B cell (primary cell): ENCODE data around the gene TRPM4. TPM values are rescaled to one million over a fixed set of nuclear protein-coding genes. Genes with fewer than 3 reads are reported as not detected.

Experiments
- ATAC-seq: fragments of 200-7000 bp; cut with Tn5 transposase; one replicate; pipeline ENCODE4 v1.10.0; 2021; ENCODE audit warnings: low read depth, mild to moderate bottlenecking, moderate number of reproducible peaks, moderate library complexity
- CTCF ChIA-PET: fragments of 350-600 bp; sonication (Branson Sonifier 250); formaldehyde crosslinking; loops from one replicate; lab custom pipeline; 2021; ENCODE audit warnings: antibody characterized with exemption, inconsistent platforms; lab: Charles Lee
- POLR2A ChIA-PET: fragments of 350-600 bp; sonication (Branson Sonifier 250); formaldehyde crosslinking; loops from one replicate; lab custom pipeline; 2021; ENCODE audit warnings: antibody characterized with exemption; lab: Charles Lee
- DNase-seq: peaks from one replicate; pipeline ENCODE4 v3.0.0; 2013
- H2AFZ ChIP-seq: 2 replicates; pipeline ENCODE4 v1.6.1; 2012; ENCODE audit warnings: mild to moderate bottlenecking, low read depth, low read length; ENCODE audit not compliant: insufficient read depth, poor library complexity, severe bottlenecking
- H3K27ac ChIP-seq, 2 donors: 1 replicate in 1 of 2; 2 replicates in 1 of 2; pipeline ENCODE4 v1.5.1; 2012 to 2013; ENCODE audit warnings: low read length in 2 of 2, mild to moderate bottlenecking in 2 of 2, moderate library complexity in 1 of 2
- H3K27me3 ChIP-seq, 4 experiments: fragments of 200-600 bp in 1 of 4; sonication (generic) in 1 of 4; replicated peaks in 1 of 4; 1 replicate in 2 of 4; 2 replicates in 2 of 4; pipeline versions ENCODE4 v1.6.1 to v1.7.0; 2013 to 2016; ENCODE audit warnings: low read length in 3 of 4, mild to moderate bottlenecking in 2 of 4, mixed read lengths in 1 of 4, moderate library complexity in 1 of 4; ENCODE audit not compliant: insufficient read depth in 4 of 4, control insufficient read depth in 3 of 4; ENCODE audit errors: control extremely low read depth in 1 of 4
- H3K36me3 ChIP-seq, 2 experiments: replicated peaks in 1 of 2; 1 replicate in 1 of 2; 2 replicates in 1 of 2; pipeline versions ENCODE4 v1.6.1 to v1.7.1; 2013; ENCODE audit warnings: low read length in 1 of 2; ENCODE audit not compliant: insufficient read depth in 2 of 2, control insufficient read depth in 1 of 2; ENCODE audit errors: control extremely low read depth in 1 of 2, extremely low read depth in 1 of 2
- H3K4me1 ChIP-seq, 2 donors: fragments of 200-600 bp in 1 of 2; sonication (generic) in 1 of 2; 1 replicate in 1 of 2; 2 replicates in 1 of 2; pipeline versions ENCODE4 v1.5.1 to v1.6.1; 2013 to 2017; ENCODE audit warnings: low read length in 2 of 2; ENCODE audit not compliant: control insufficient read depth in 2 of 2, insufficient read depth in 2 of 2
- H3K4me2 ChIP-seq: replicated peaks from 2 replicates; pipeline ENCODE3; 2012; ENCODE audit warnings: mild to moderate bottlenecking, low read depth, low read length; ENCODE audit not compliant: poor library complexity, severe bottlenecking
- H3K4me3 ChIP-seq, 5 experiments: fragments of 200-600 bp in 1 of 5; sonication (generic) in 1 of 5; 1 replicate in 3 of 5; 2 replicates in 2 of 5; pipeline versions ENCODE4 v1.5.1 to v1.7.0; 2011 to 2016; ENCODE audit warnings: low read length in 4 of 5, mild to moderate bottlenecking in 4 of 5, low read depth in 2 of 5, control low read depth in 1 of 5, moderate library complexity in 1 of 5; ENCODE audit not compliant: insufficient read depth in 1 of 5; ENCODE audit errors: control extremely low read depth in 1 of 5, extremely low read depth in 1 of 5
- H3K79me2 ChIP-seq: fragments of 200-600 bp; sonication (generic); one replicate; pipeline ENCODE4 v1.6.0; 2016; ENCODE audit warnings: low read length; ENCODE audit not compliant: control insufficient read depth, insufficient read depth
- H3K9ac ChIP-seq: fragments of 200-600 bp; sonication (generic); 2 replicates; pipeline ENCODE4 v1.6.1; 2017; ENCODE audit warnings: mild to moderate bottlenecking, low read length, moderate library complexity
- H3K9me3 ChIP-seq, 3 donors: one replicate each; pipeline versions ENCODE4 v1.6.1 to v1.7.1; 2013; ENCODE audit warnings: low read length in 2 of 3; ENCODE audit not compliant: control insufficient read depth in 2 of 3, insufficient read depth in 1 of 3; ENCODE audit errors: control extremely low read depth in 1 of 3
- H4K20me1 ChIP-seq: 2 replicates; pipeline ENCODE4 v1.6.0; 2012; ENCODE audit warnings: mild to moderate bottlenecking, low read length; ENCODE audit not compliant: insufficient read depth, control insufficient read depth, poor library complexity, severe bottlenecking
- H3K27ac Mint-ChIP-seq: one replicate; pipeline ENCODE4 v1.8.0; 2021; ENCODE audit warnings: mixed read lengths
- H3K27me3 Mint-ChIP-seq: one replicate; pipeline ENCODE4 v1.8.0; 2021; ENCODE audit warnings: mixed read lengths
- H3K4me1 Mint-ChIP-seq: one replicate; pipeline ENCODE4 v1.8.0; 2021; ENCODE audit warnings: mixed read lengths
- H3K4me3 Mint-ChIP-seq: one replicate; pipeline ENCODE4 v1.8.0; 2021; ENCODE audit warnings: mixed read lengths
- H3K9me3 Mint-ChIP-seq: one replicate; pipeline ENCODE4 v1.8.0; 2022; ENCODE audit warnings: mixed read lengths; ENCODE audit not compliant: insufficient read depth
- CTCF ChIP-seq: fragments of 200-600 bp; IDR thresholded peaks from one replicate; pipeline ENCODE4 v1.8.0; 2022; ENCODE audit warnings: antibody characterized with exemption, mild to moderate bottlenecking
- EZH2 ChIP-seq: IDR thresholded peaks from 2 replicates; pipeline ENCODE4 v1.6.1; 2012; ENCODE audit warnings: borderline replicate concordance, low read depth, mild to moderate bottlenecking, moderate library complexity, low read length; ENCODE audit not compliant: insufficient read depth, poor library complexity, severe bottlenecking
- WGBS: methylation state at CpG from one replicate; pipeline ENCODE4 v1.1.5; 2013; ENCODE audit warnings: missing lambda C conversion rate; ENCODE audit not compliant: insufficient coverage; 5-methylcytosine and 5-hydroxymethylcytosine counted together
- intact Hi-C: fragments of 100-400 bp; cut with micrococcal nuclease; formaldehyde crosslinking; loops from one replicate; pipeline ENCODE4 v1.10.0; 2022
- polyA plus RNA-seq: library from polyadenylated mRNA; depleted of rRNA; stranded (reverse); fragments of >200 nt; gene quantifications from 2 replicates; pipeline ENCODE4 v1.2.3, GENCODE V29; 2012
- total RNA-seq, 2 donors: library from RNA; stranded (reverse); fragments of 120-200 nt in 1 of 2; gene quantifications; 1 replicate in 1 of 2; 2 replicates in 1 of 2; pipeline versions ENCODE4 v1.2.3 to v1.2.4, GENCODE V29; 2013 to 2022

The TRPM4 gene
- total and polyA plus RNA-seq, 2 donors (not counting 1 experiment from before 2014, with no cell fraction given): 0.24 TPM; not detected in 1

- H3K9ac ChIP-seq: no peak overlapping the region
- H3K79me2 ChIP-seq: no peaks in the 10 kb centered on the region
- intact Hi-C loops: no loop called here
- no peaks in the 10 kb centered on the region for H3K9me3 Mint-ChIP-seq
- peaks cover 6 to 11% of the 10 kb centered on the region in 2 donors for H3K4me1 ChIP-seq
- H3K27me3 ChIP-seq: peaks cover 0 to 35% (median 7%) of the 10 kb centered on the region in 4 experiments
- POLR2A ChIA-PET: no interaction called here
- DNase-seq (no peak), ATAC-seq (no peak)
- H3K4me3 ChIP-seq: no peak overlapping the region
- CTCF ChIA-PET: no interaction called here
- peaks cover 0 to 24% (median 2%) of the 10 kb centered on the region in 3 donors for H3K9me3 ChIP-seq
- H3K36me3 ChIP-seq: no peaks in the 10 kb centered on the region
- H3K27ac Mint-ChIP-seq: no peak overlapping the region
- TF ChIP-seq CTCF (no peak), EZH2 (no peak)
- H3K4me2 ChIP-seq: no peak overlapping the region
- H3K4me1 Mint-ChIP-seq: peaks cover 9% of the 10 kb centered on the region
- H3K4me3 Mint-ChIP-seq: no peak overlapping the region
- peaks cover 39% of the 10 kb centered on the region for H3K27me3 Mint-ChIP-seq
- no peaks in the 10 kb centered on the region for H4K20me1 ChIP-seq
- no peak overlapping the region for H2AFZ ChIP-seq
- 94% methylated on average over 10 of the region's 10 CpGs for WGBS
- no peak overlapping the region for H3K27ac ChIP-seq
These were observed 20.8 kb upstream of the TRPM4 start for GRCh38 chr19:49136771-49137171.

- Mint-ChIP-seq H3K27ac (no peak overlapping the region), H3K4me3 (no peak overlapping the region), H3K27me3 (peaks cover 36% of the 10 kb centered on the region), H3K4me1 (peaks cover 10% of the 10 kb centered on the region), H3K9me3 (no peaks in the 10 kb centered on the region)
- no peaks in the 10 kb centered on the region for H3K36me3 ChIP-seq
- WGBS: 77% methylated on average over 6 of the region's 7 CpGs
- ChIA-PET CTCF (no interaction called here), POLR2A (no interaction called here)
- intact Hi-C loops: loop anchor here (10.0 kb wide), 1 partner anchor 64 kb away; no protein-coding TSS in a partner anchor
- H3K4me3 ChIP-seq: no peak overlapping the region
- DNase-seq (no peak), ATAC-seq (no peak)
- no peak overlapping the region for H3K4me2 ChIP-seq
- H2AFZ ChIP-seq: no peak overlapping the region
- H3K27me3 ChIP-seq: peaks cover 0 to 41% (median 8%) of the 10 kb centered on the region in 4 experiments
- TF ChIP-seq CTCF (no peak), EZH2 (no peak)
- H3K79me2 ChIP-seq: no peaks in the 10 kb centered on the region
- peaks cover 12 to 13% of the 10 kb centered on the region in 2 donors for H3K4me1 ChIP-seq
- no peak overlapping the region for H3K9ac ChIP-seq
- no peaks in the 10 kb centered on the region for H4K20me1 ChIP-seq
- H3K27ac ChIP-seq: no peak overlapping the region
- peaks cover 0 to 16% (median 0%) of the 10 kb centered on the region in 3 donors for H3K9me3 ChIP-seq
These were observed 16.6 kb upstream of the TRPM4 start for GRCh38 chr19:49140951-49141350.
